ENCODE data around the gene QSOX2.

GRCh38 chr9:136295055-136295454 is 49.4 kb upstream of the QSOX2 start:
- TF ChIP-seq GATA3 (IDR thresholded peaks at IDR 0.05; ENCODE audit: low read depth, low read length) (no peak), GATA2 (IDR thresholded peaks at IDR 0.05; ENCODE audit: low read depth, low read length) (no peak)
